GM12878 (cell line): ENCODE results near the gene ATIC. TPM values are rescaled to one million over a fixed set of nuclear protein-coding genes. Genes with fewer than 3 reads are reported as not detected.

Experiments
- ATAC-seq: fragments of 200-7000 bp; cut with Tn5 transposase; 3 replicates; pipeline ENCODE4 v1.9.1; 2020; ENCODE audit warnings: mild to moderate bottlenecking, moderate library complexity
- BruUV-seq: library from RNA; stranded (reverse); fragments of 400-500 nt; replicated peaks from 2 replicates; lab custom pipeline; 2021; lab: Mats Ljungman, UMichigan
- CTCF ChIA-PET: fragments of 300-600 bp; sonication (Branson Sonifier 250); formaldehyde crosslinking; extraction: SDS; loops from one replicate; lab custom pipeline; 2021; ENCODE audit warnings: inconsistent platforms; lab: Yijun Ruan, JAX
- POLR2A ChIA-PET: fragments of 350-600 bp; formaldehyde crosslinking; extraction: SDS; loops from one replicate; lab custom pipeline; 2021; ENCODE audit warnings: inconsistent platforms; lab: Charles Lee
- RAD21 ChIA-PET: fragments of 300-600 bp; sonication (Branson Sonifier 250); formaldehyde crosslinking; loops from one replicate; lab custom pipeline; 2023; ENCODE audit warnings: antibody characterized with exemption; ENCODE audit not compliant: unreplicated experiment; lab: Charles Lee
- SMC1A ChIA-PET: fragments of 300-600 bp; sonication (Branson Sonifier 250); formaldehyde crosslinking; loops from one replicate; lab custom pipeline; 2023; ENCODE audit not compliant: unreplicated experiment, uncharacterized antibody; lab: Charles Lee
- DNase-seq: peaks from one replicate; pipeline ENCODE4 v3.0.0-alpha.2; 2011; ENCODE audit warnings: low read depth, low spot score
- FAIRE-seq: peaks from 3 replicates; lab custom pipeline; 2011; peaks lifted over from hg19 to GRCh38; lab: Jason Lieb, UNC
- H2AFZ ChIP-seq: 2 replicates; pipeline ENCODE4 v1.6.0; 2011; ENCODE audit warnings: low read depth, low read length, control low read depth; ENCODE audit not compliant: control insufficient read depth
- H3K27ac ChIP-seq: 2 replicates; pipeline ENCODE4 v1.5.1; 2011; ENCODE audit warnings: control low read depth; ENCODE audit not compliant: control insufficient read depth, insufficient read depth
- H3K27me3 ChIP-seq, 2 experiments: replicated peaks in 1 of 2; 2 replicates each; pipeline versions ENCODE4 v1.6.0 to v1.6.1; 2011; ENCODE audit warnings: low read length in 1 of 2; ENCODE audit not compliant: control insufficient read depth in 2 of 2, insufficient read depth in 2 of 2
- H3K36me3 ChIP-seq, 2 experiments: 2 replicates each; pipeline ENCODE4 v1.5.1; 2011; ENCODE audit warnings: low read length in 1 of 2; ENCODE audit not compliant: control insufficient read depth in 2 of 2, insufficient read depth in 2 of 2
- H3K4me1 ChIP-seq: 2 replicates; pipeline ENCODE4 v1.6.1; 2011; ENCODE audit warnings: mild to moderate bottlenecking, low read length, moderate library complexity, mixed read lengths; ENCODE audit not compliant: control insufficient read depth, insufficient read depth
- H3K4me2 ChIP-seq: 2 replicates; pipeline ENCODE4 v1.6.0; 2011; ENCODE audit warnings: control low read depth; ENCODE audit not compliant: control insufficient read depth, insufficient read depth
- H3K4me3 ChIP-seq: fragments of 200-600 bp; sonication (generic); 2 replicates; pipeline ENCODE4 v1.5.1; 2016
- H3K79me2 ChIP-seq: 2 replicates; pipeline ENCODE4 v1.6.0; 2011; ENCODE audit warnings: low read length; ENCODE audit not compliant: control insufficient read depth, insufficient read depth
- H3K9ac ChIP-seq: 2 replicates; pipeline ENCODE4 v1.8.0; 2011; ENCODE audit warnings: low read length, control low read depth, mixed read lengths; ENCODE audit not compliant: control insufficient read depth, insufficient read depth
- H3K9me3 ChIP-seq: replicated peaks from 3 replicates; pipeline ENCODE4 v1.5.1; 2011; ENCODE audit warnings: mild to moderate bottlenecking, low read length; ENCODE audit not compliant: control insufficient read depth, insufficient read depth
- H4K20me1 ChIP-seq: 2 replicates; pipeline ENCODE4 v1.6.0; 2011; ENCODE audit not compliant: control insufficient read depth, insufficient read depth
- BACH1 ChIP-seq: fragments of 450-650 bp; IDR thresholded peaks from 2 replicates; pipeline ENCODE4 v1.6.1; 2017; ENCODE audit warnings: mild to moderate bottlenecking, borderline replicate concordance
- EED ChIP-seq: sonication (generic); IDR thresholded peaks from 2 replicates; pipeline ENCODE4 v1.6.1; 2016; ENCODE audit warnings: antibody characterized with exemption, low read depth
- EP300 ChIP-seq, 2 experiments: fragments of 150-350 bp in 1 of 2; IDR thresholded peaks; 2 replicates each; pipeline ENCODE4 v1.6.1; 2011 to 2012; ENCODE audit warnings: low read depth in 2 of 2, low read length in 2 of 2, borderline replicate concordance in 1 of 2, improper control_type of control experiment in 1 of 2, inconsistent platforms in 1 of 2; ENCODE audit not compliant: control insufficient read depth in 1 of 2
- FOXK2 ChIP-seq: fragments of 450-650 bp; IDR thresholded peaks from 2 replicates; pipeline ENCODE4 v1.6.1; 2017; ENCODE audit warnings: mild to moderate bottlenecking, moderate library complexity
- IKZF2 ChIP-seq, 2 experiments: fragments of 450-650 bp; IDR thresholded peaks; 2 replicates each; pipeline ENCODE4 v1.6.1; 2017; ENCODE audit warnings: mild to moderate bottlenecking in 2 of 2, moderate library complexity in 2 of 2
- IRF4 ChIP-seq: IDR thresholded peaks from 2 replicates; pipeline ENCODE4 v1.6.1; 2011; ENCODE audit warnings: low read depth, low read length
- MXI1 ChIP-seq: fragments of 150-350 bp; IDR thresholded peaks from 2 replicates; pipeline ENCODE4 v1.6.1; 2011; ENCODE audit warnings: low read depth, mild to moderate bottlenecking, inconsistent platforms, low read length, improper control_type of control experiment
- RBBP5 ChIP-seq: fragments of 200-600 bp; sonication (generic); conservative IDR thresholded peaks from 2 replicates; pipeline ENCODE4 v1.6.1; 2016
- SIN3A ChIP-seq: IDR thresholded peaks from 2 replicates; pipeline ENCODE4 v1.6.1; 2012; ENCODE audit warnings: low read depth, low read length, improper control_type of control experiment
- SIX5 ChIP-seq: IDR thresholded peaks from 2 replicates; pipeline ENCODE4 v1.6.1; 2011; ENCODE audit warnings: mild to moderate bottlenecking, low read depth, low read length, moderate library complexity; ENCODE audit not compliant: severe bottlenecking
- SP1 ChIP-seq: IDR thresholded peaks from one replicate; pipeline ENCODE4 v1.6.1; 2011; ENCODE audit warnings: low read depth, low read length
- STAT1 ChIP-seq: fragments of 450-650 bp; conservative IDR thresholded peaks from 2 replicates; pipeline ENCODE4 v1.6.1; 2014; ENCODE audit warnings: antibody characterized with exemption, mild to moderate bottlenecking
- WGBS: methylation state at CpG from one replicate; pipeline ENCODE4 v1.1.6; 2016; ENCODE audit warnings: low lambda C conversion rate; ENCODE audit not compliant: insufficient replicate concordance, insufficient coverage; ENCODE audit errors: missing lambda C conversion rate; 5-methylcytosine and 5-hydroxymethylcytosine counted together
- in situ Hi-C: fragments of 300-500 bp; cut with MboI; formaldehyde crosslinking; loops from 9 replicates; pipeline ENCODE4 v1.14.3; 2018; ENCODE audit warnings: mixed read lengths
- intact Hi-C: fragments of 100-400 bp; cut with micrococcal nuclease; formaldehyde crosslinking; loops from one replicate; pipeline ENCODE4 v1.14.2; 2022; ENCODE audit not compliant: unreplicated experiment
- polyA plus RNA-seq, 11 experiments: library from polyadenylated mRNA; depleted of rRNA in 4 of 11; unstranded in 6 of 11; stranded (reverse) in 5 of 11; fragments of >200 nt; fragmentation: Nextera tagmentation in 4 of 11; fragmentation: Illumina TruSeq in 1 of 11; extraction: Ambion mirVana in 4 of 11; extraction: Trizol in 1 of 11; gene quantifications; 1 replicate in 1 of 11; 2 replicates in 10 of 11; pipeline versions ENCODE4 v1.2.1 to v1.2.3, GENCODE V29; 2011 to 2016; ENCODE audit warnings: inconsistent platforms in 2 of 11, missing spikeins in 2 of 11, low read depth in 1 of 11
- total RNA-seq, 4 experiments: library from RNA; depleted of rRNA in 3 of 4; stranded (reverse); fragments of >200 nt in 3 of 4; fragmentation: Illumina TruSeq in 1 of 4; extraction: Trizol in 1 of 4; gene quantifications; 2 replicates each; pipeline versions ENCODE4 v1.2.1 to v1.2.3, GENCODE V29; 2013 to 2021
- TF ChIP-seq, protein P1 (sequence below): IDR thresholded peaks from 2 replicates; pipeline ENCODE4 v1.6.1; 2012; ENCODE audit warnings: low read depth, low read length, improper control_type of control experiment

ATIC gene
- total and polyA plus RNA-seq, 10 of the 15 experiments (the other 5 are each of a cell fraction or from before 2014, with no cell fraction given) = 45.1 to 518 (median 306) TPM

DNA sequence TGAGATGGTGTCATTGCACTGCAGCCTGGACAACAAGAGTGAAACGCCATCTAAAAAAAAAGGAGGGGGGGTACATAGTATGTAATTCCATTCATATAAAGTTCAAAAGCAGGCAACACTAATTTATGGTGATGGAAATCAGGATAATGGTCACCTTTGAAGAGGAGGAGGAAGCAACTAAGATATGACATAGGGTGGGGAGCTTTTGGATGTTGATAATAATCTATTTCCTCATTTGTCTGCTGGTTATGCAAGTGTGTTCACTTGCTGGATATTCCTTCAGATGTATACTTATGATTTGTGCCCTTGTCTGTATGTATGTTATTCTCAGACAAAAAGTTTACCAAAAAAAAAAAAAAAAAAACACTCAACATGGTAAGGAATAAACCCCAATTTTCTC, 28.6 kb upstream of the ATIC start:
- FAIRE-seq = no peak
- ChIA-PET RAD21 (no interaction called here), CTCF (interaction anchor here (0.6 to 0.7 kb wide), 2 partner anchors 13 to 25 kb away, joined by 3 to 5 read pairs; no protein-coding TSS in a partner anchor), SMC1A (interaction anchor here (1.2 kb wide), 1 partner anchor 10 kb away, joined by 3 read pairs; no protein-coding TSS in a partner anchor), POLR2A (interaction anchor here (0.5 to 0.8 kb wide), 2 partner anchors 11 to 28 kb away, joined by 3 read pairs; no protein-coding TSS in a partner anchor)
- no peak overlapping the region for H3K9ac ChIP-seq
- in situ Hi-C loops (no loop called here), intact Hi-C loops (no loop called here)
- WGBS = 0% methylated on average over 1 of the region's 1 CpG
- no peaks in the 10 kb centered on the region for H3K27me3 ChIP-seq
- no peak overlapping the region for H3K27ac ChIP-seq
- H3K36me3 ChIP-seq = no peaks in the 10 kb centered on the region
- no peaks in the 10 kb centered on the region for H4K20me1 ChIP-seq
- ATAC-seq = no peak
- H3K9me3 ChIP-seq = peaks cover 2% of the 10 kb centered on the region; the same call in 1 of the 3 replicates
- TF ChIP-seq BACH1 (no peak), FOXK2 (no peak), IRF4 (no peak), SP1 (no peak), RBBP5 (no peak)
- no peaks in the 10 kb centered on the region for H3K79me2 ChIP-seq
- H2AFZ ChIP-seq = no peak overlapping the region
- no peaks in the 10 kb centered on the region for H3K4me1 ChIP-seq
- DNase-seq = no peak
- H3K4me2 ChIP-seq = no peak overlapping the region
- BruUV-seq = no TSS peak
- H3K4me3 ChIP-seq = no peak overlapping the region

DNA sequence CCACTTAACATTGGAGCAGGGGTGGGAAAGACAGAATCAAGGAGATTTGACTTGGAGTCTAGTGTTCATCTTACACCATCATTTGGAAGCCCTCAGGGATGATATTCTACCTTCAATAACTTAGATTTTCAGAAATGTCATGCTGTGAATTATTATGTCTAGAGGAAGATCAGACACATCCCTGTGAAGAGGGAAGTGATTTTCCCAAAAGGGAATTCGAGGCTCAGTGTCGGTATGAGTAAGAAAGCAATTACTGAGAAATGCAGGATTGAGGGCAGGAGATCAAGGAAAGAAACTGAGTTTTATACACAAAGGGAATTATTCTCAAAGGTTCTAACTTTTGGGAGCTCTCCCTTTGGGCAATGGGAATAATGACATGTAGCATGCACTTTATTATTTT, 25.6 kb upstream of the ATIC start:
- Histone ChIP-seq H3K4me2 (no peak overlapping the region), H4K20me1 (no peaks in the 10 kb centered on the region), H3K9ac (no peak overlapping the region), H3K4me1 (no peaks in the 10 kb centered on the region), H3K79me2 (no peaks in the 10 kb centered on the region), H3K4me3 (no peak overlapping the region), H3K9me3 (peaks cover 1% of the 10 kb centered on the region; the same call in 1 of the 3 replicates), H3K27ac (no peak overlapping the region), H2AFZ (no peak overlapping the region), H3K36me3 (no peaks in the 10 kb centered on the region), H3K27me3 (no peaks in the 10 kb centered on the region)
- intact Hi-C loops = no loop called here
- RAD21 ChIA-PET = no interaction called here
- BruUV-seq = no TSS peak
- FAIRE-seq = no peak
- in situ Hi-C loops = no loop called here
- TF ChIP-seq IKZF2 (IDR thresholded peaks at IDR 0.05) (no peak), EP300 (IDR thresholded peaks at IDR 0.05; ENCODE audit: borderline replicate concordance in 1 of 2, control insufficient read depth in 1 of 2, low read depth in 2 of 2, low read length in 2 of 2) (no peak), EED (no peak), MXI1 (no peak), SIX5 (no peak), STAT1 (no peak), SIN3A (no peak)
- TF ChIP-seq, protein P1, sequence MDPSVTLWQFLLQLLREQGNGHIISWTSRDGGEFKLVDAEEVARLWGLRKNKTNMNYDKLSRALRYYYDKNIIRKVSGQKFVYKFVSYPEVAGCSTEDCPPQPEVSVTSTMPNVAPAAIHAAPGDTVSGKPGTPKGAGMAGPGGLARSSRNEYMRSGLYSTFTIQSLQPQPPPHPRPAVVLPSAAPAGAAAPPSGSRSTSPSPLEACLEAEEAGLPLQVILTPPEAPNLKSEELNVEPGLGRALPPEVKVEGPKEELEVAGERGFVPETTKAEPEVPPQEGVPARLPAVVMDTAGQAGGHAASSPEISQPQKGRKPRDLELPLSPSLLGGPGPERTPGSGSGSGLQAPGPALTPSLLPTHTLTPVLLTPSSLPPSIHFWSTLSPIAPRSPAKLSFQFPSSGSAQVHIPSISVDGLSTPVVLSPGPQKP = no peak
- 48% methylated on average over 2 of the region's 2 CpGs for WGBS
- POLR2A ChIA-PET = no interaction called here
- ATAC-seq = no peak
- no peak for DNase-seq
- CTCF ChIA-PET = interaction anchor here (1.0 to 1.3 kb wide), 2 partner anchors 10 to 645 kb away, joined by 3 to 4 read pairs; no protein-coding TSS in a partner anchor
- SMC1A ChIA-PET = no interaction called here
